Ishikawa (cell line): ENCODE results near the gene NEGR1.

Experiments
- CEBPB ChIP-seq: IDR thresholded peaks from 2 replicates; pipeline ENCODE4 v1.6.1; 2012
- CREB1 ChIP-seq: IDR thresholded peaks from 2 replicates; pipeline ENCODE4 v1.6.1; 2012; ENCODE audit warnings: low read depth
- EGR1 ChIP-seq: IDR thresholded peaks from 2 replicates; pipeline ENCODE4 v1.6.1; 2012
- EP300 ChIP-seq: IDR thresholded peaks from 2 replicates; pipeline ENCODE4 v1.6.1; 2012; ENCODE audit warnings: borderline replicate concordance
- NFIC ChIP-seq: IDR thresholded peaks from 2 replicates; pipeline ENCODE4 v1.6.1; 2012
- RAD21 ChIP-seq: IDR thresholded peaks from 2 replicates; pipeline ENCODE4 v1.6.1; 2012; ENCODE audit warnings: low read depth
- REST ChIP-seq: IDR thresholded peaks from 2 replicates; pipeline ENCODE4 v1.6.1; 2012; ENCODE audit warnings: low read depth, mild to moderate bottlenecking
- TAF1 ChIP-seq: IDR thresholded peaks from 2 replicates; pipeline ENCODE4 v1.6.1; 2012; ENCODE audit warnings: low read depth, mild to moderate bottlenecking
- TCF12 ChIP-seq: IDR thresholded peaks from 2 replicates; pipeline ENCODE4 v1.6.1; 2012; ENCODE audit warnings: low read depth
- TEAD4 ChIP-seq: IDR thresholded peaks from 2 replicates; pipeline ENCODE4 v1.6.1; 2012
- USF1 ChIP-seq: IDR thresholded peaks from 2 replicates; pipeline ENCODE4 v1.6.1; 2012
- YY1 ChIP-seq: IDR thresholded peaks from 2 replicates; pipeline ENCODE4 v1.6.1; 2012; ENCODE audit warnings: low read depth

- TF ChIP-seq RAD21 = no peak
- TF ChIP-seq EP300 = no peak
- TF ChIP-seq CEBPB = no peak
- no peak for TF ChIP-seq CREB1
- TF ChIP-seq REST = no peak
- no peak for TF ChIP-seq TAF1
- TF ChIP-seq NFIC = no peak
- TF ChIP-seq EGR1 = no peak
- TF ChIP-seq TEAD4 = no peak
- no peak for TF ChIP-seq USF1
- no peak for TF ChIP-seq YY1
- no peak for TF ChIP-seq TCF12
Observed at GRCh38 chr1:71980556-71980955, 301.8 kb downstream of the NEGR1 start.
